ENCODE measurements around the gene MNT.
A peak's percentile ranks its signal among the peaks of the same experiment; 100 is the strongest.

MNT gene

GRCh38 chr17:2363318-2363717 is 37.5 kb downstream of the MNT start:
- no peak for DNase-seq (ENCODE audit: low read depth)
- H3K4me3 ChIP-seq (ENCODE audit: low read length), result no peak overlapping the region
- TF ChIP-seq CTCF (IDR thresholded peaks at IDR 0.05; ENCODE audit: insufficient read depth, low read depth, low read length, missing control alignments), result no peak

GRCh38 chr17:2362881-2363280 is 38.0 kb downstream of the MNT start:
- no peak for TF ChIP-seq CTCF (IDR thresholded peaks at IDR 0.05; ENCODE audit: insufficient read depth, low read depth, low read length, missing control alignments)
- no peak for DNase-seq (ENCODE audit: low read depth)
- no peak overlapping the region for H3K4me3 ChIP-seq (ENCODE audit: low read length)

- no peak for TF ChIP-seq CTCF (IDR thresholded peaks at IDR 0.05; ENCODE audit: insufficient read depth, low read depth, low read length, missing control alignments)
These were observed 38.4 kb downstream of the MNT start for GRCh38 chr17:2362416-2362815.

GRCh38 chr17:2362016-2362415 is 38.8 kb downstream of the MNT start:
- H3K4me3 ChIP-seq (ENCODE audit: low read length), result no peak overlapping the region
- TF ChIP-seq CTCF (IDR thresholded peaks at IDR 0.05; ENCODE audit: insufficient read depth, low read depth, low read length, missing control alignments), result no peak
- DNase-seq (ENCODE audit: low read depth), result no peak

More at GRCh38 chr17:2362416-2362815, 38.4 kb downstream of the MNT start:
- no peak for DNase-seq (ENCODE audit: low read depth)
- H3K4me3 ChIP-seq (ENCODE audit: low read length), result no peak overlapping the region

- H3K4me3 ChIP-seq (ENCODE audit: low read length), result no peak overlapping the region
- no peak for TF ChIP-seq CTCF (IDR thresholded peaks at IDR 0.05; ENCODE audit: insufficient read depth, low read depth, low read length, missing control alignments)
- peak; percentile 37 for DNase-seq (ENCODE audit: low read depth)
These were observed 39.7 kb downstream of the MNT start for GRCh38 chr17:2361010-2361760.

- H3K4me3 ChIP-seq (ENCODE audit: low read length), result no peak overlapping the region
- TF ChIP-seq CTCF (IDR thresholded peaks at IDR 0.05; ENCODE audit: insufficient read depth, low read depth, low read length, missing control alignments), result no peak
- DNase-seq (ENCODE audit: low read depth), result no peak
These were observed 42.9 kb downstream of the MNT start for GRCh38 chr17:2357931-2358434.

GRCh38 chr17:2357237-2357636 is 43.6 kb downstream of the MNT start:
- TF ChIP-seq CTCF (IDR thresholded peaks at IDR 0.05; ENCODE audit: insufficient read depth, low read depth, low read length, missing control alignments), result no peak
- H3K4me3 ChIP-seq (ENCODE audit: low read length), result no peak overlapping the region
- no peak for DNase-seq (ENCODE audit: low read depth)

All from epithelial cell of esophagus (primary cell).